ENCODE measurements around the gene SUMO4. TPM values are rescaled to one million over a fixed set of nuclear protein-coding genes. Genes with fewer than 3 reads are reported as not detected.

The SUMO4 gene
- polyA plus RNA-seq, 2 of the 4 experiments (the other 2 are of a cell fraction), result 0.18 TPM; not detected in 1

- no peak for DNase-seq (ENCODE audit: low read depth in 1 of 2, low spot score in 1 of 2)
- no peak for FAIRE-seq
- H3K4me3 ChIP-seq, result no peak overlapping the region
- WGBS (ENCODE audit: missing lambda C conversion rate), result 89% methylated on average over 17 of the region's 17 CpGs
- H3K9me3 ChIP-seq, result no peaks in the 10 kb centered on the region
- peaks cover 22% of the 10 kb centered on the region for H3K4me1 ChIP-seq
- ChIA-PET CTCF (no interaction called here), POLR2A (no interaction called here)
- peak overlapping the region; percentile 29 to 79; a peak in 3 of 6 replicates for H3K27ac ChIP-seq
- TF ChIP-seq GATA3 (IDR thresholded peaks at IDR 0.05; ENCODE audit: borderline replicate concordance) (no peak), NFE2L2 (conservative IDR thresholded peaks at IDR 0.05; ENCODE audit: low read length) (peak; percentile 89), MAFK (IDR thresholded peaks at IDR 0.05; ENCODE audit: partially characterized antibody) (peak; percentile 90), POLR2AphosphoS2 (conservative IDR thresholded peaks at IDR 0.05; ENCODE audit: low read length) (no peak), JUN (IDR thresholded peaks at IDR 0.05) (no peak)
- no peak for ATAC-seq
- H3K4me2 ChIP-seq, result no peak overlapping the region
Observed at GRCh38 chr6:149357726-149358538, 42.1 kb upstream of the SUMO4 start.

GRCh38 chr6:149359440-149359839, 40.6 kb upstream of the SUMO4 start:
- CTCF ChIA-PET, result no interaction called here
- TF ChIP-seq RARB (CRISPR knock-in tag; IDR thresholded peaks at IDR 0.05) (no peak), HEYL (CRISPR knock-in tag; IDR thresholded peaks at IDR 0.05) (no peak), REST (IDR thresholded peaks at IDR 0.05) (no peak), ZFP36 (IDR thresholded peaks at IDR 0.05; ENCODE audit: borderline replicate concordance, partially characterized antibody) (no peak), CBX2 (IDR thresholded peaks at IDR 0.05; ENCODE audit: borderline replicate concordance, low read depth) (no peak), SMC3 (IDR thresholded peaks at IDR 0.05) (no peak), ZSCAN20 (CRISPR knock-in tag; IDR thresholded peaks at IDR 0.05) (no peak), EHF (CRISPR knock-in tag; IDR thresholded peaks at IDR 0.05) (no peak), EP300 (IDR thresholded peaks at IDR 0.05) (no peak), BHLHE40 (IDR thresholded peaks at IDR 0.05; ENCODE audit: low read depth, low read length) (no peak), ZNF302 (CRISPR knock-in tag; IDR thresholded peaks at IDR 0.05) (no peak)
- no peak for ATAC-seq
- no peak overlapping the region for H3K27ac ChIP-seq
- H3K9me3 ChIP-seq, result no peaks in the 10 kb centered on the region
- no peak overlapping the region for H3K4me2 ChIP-seq
- DNase-seq (ENCODE audit: low read depth in 1 of 2, low spot score in 1 of 2), result no peak
- FAIRE-seq, result no peak
- H3K4me3 ChIP-seq, result no peak overlapping the region
- POLR2A ChIA-PET, result no interaction called here
- peaks cover 22% of the 10 kb centered on the region for H3K4me1 ChIP-seq

GRCh38 chr6:149360536-149360935, 39.5 kb upstream of the SUMO4 start:
- FAIRE-seq (no peak), ATAC-seq (no peak), DNase-seq (ENCODE audit: low read depth in 1 of 2, low spot score in 1 of 2) (no peak)
- Histone ChIP-seq H3K4me2 (no peak overlapping the region), H3K4me3 (no peak overlapping the region), H3K27ac (no peak overlapping the region), H3K9me3 (no peaks in the 10 kb centered on the region), H3K4me1 (peaks cover 27% of the 10 kb centered on the region)
- TF ChIP-seq RNF2 (IDR thresholded peaks at IDR 0.05; ENCODE audit: borderline replicate concordance, low read depth) (no peak), HEYL (CRISPR knock-in tag; IDR thresholded peaks at IDR 0.05) (no peak), JUN (IDR thresholded peaks at IDR 0.05) (no peak), NPAS2 (CRISPR knock-in tag; IDR thresholded peaks at IDR 0.05; ENCODE audit: borderline replicate concordance) (no peak)
- ChIA-PET POLR2A (no interaction called here), CTCF (no interaction called here)
- 96% methylated on average over 3 of the region's 3 CpGs for WGBS (ENCODE audit: missing lambda C conversion rate)

Data from A549 (cell line).